Esophagus squamous epithelium (tissue), 5 donors: ENCODE data around the gene RHOD. TPM values are rescaled to one million over a fixed set of nuclear protein-coding genes. Genes with fewer than 3 reads are reported as not detected.

Experiments
- DNase-seq: peaks from one replicate; lab custom pipeline; 2025; lab: John Stamatoyannopoulos, UW
- H3K27ac ChIP-seq, 4 donors: fragments of 200-600 bp; sonication (generic); one replicate each; pipeline ENCODE4 v1.5.1; 2016 to 2019; ENCODE audit warnings: mild to moderate bottlenecking in 1 of 4
- H3K27me3 ChIP-seq, 4 donors: fragments of 200-600 bp; sonication (generic); 1 replicate in 3 of 4; 2 replicates in 1 of 4; pipeline versions ENCODE4 v1.5.1 to v1.6.0; 2017 to 2021; ENCODE audit warnings: antibody characterized with exemption in 1 of 4
- H3K36me3 ChIP-seq, 3 donors: fragments of 200-600 bp; sonication (generic); one replicate each; pipeline ENCODE4 v1.5.1; 2016 to 2019
- H3K4me1 ChIP-seq, 3 donors: fragments of 200-600 bp; sonication (generic); one replicate each; pipeline ENCODE4 v1.5.1; 2017 to 2019
- H3K4me3 ChIP-seq, 4 donors: fragments of 200-600 bp; sonication (generic); 1 replicate in 3 of 4; 2 replicates in 1 of 4; pipeline ENCODE4 v1.5.1; 2016 to 2019; ENCODE audit warnings: mild to moderate bottlenecking in 2 of 4, moderate library complexity in 1 of 4
- H3K9me3 ChIP-seq, 3 donors: fragments of 200-600 bp; sonication (generic); one replicate each; pipeline ENCODE4 v1.5.1; 2016 to 2019
- POLR2A ChIP-seq, 4 donors: fragments of 450-650 bp; IDR thresholded peaks; one replicate each; pipeline ENCODE4 v1.6.1; 2017; ENCODE audit warnings: antibody characterized with exemption in 4 of 4, mild to moderate bottlenecking in 4 of 4, moderate library complexity in 3 of 4
- WGBS, 2 donors: methylation state at CpG; one replicate each; pipeline ENCODE4 v1.1.5; 2018; 5-methylcytosine and 5-hydroxymethylcytosine counted together
- intact Hi-C: fragments of 100-400 bp; cut with DNase I; formaldehyde crosslinking; loops from one replicate; pipeline ENCODE4 v1.15.0; 2022
- total RNA-seq, 4 donors: library from RNA; depleted of rRNA; stranded (reverse); fragments of >200 nt; gene quantifications; one replicate each; pipeline ENCODE4 v1.1.0, GENCODE V29; 2016
- TF ChIP-seq, protein P1 (sequence below), 6 experiments: fragments of 450-650 bp in 4 of 6; fragments of 200-600 bp in 2 of 6; sonication (generic) in 2 of 6; IDR thresholded peaks; one replicate each; pipeline ENCODE4 v1.5.1; 2016 to 2019; ENCODE audit warnings: antibody characterized with exemption in 6 of 6, mild to moderate bottlenecking in 4 of 6, moderate library complexity in 4 of 6
- donor health status: DM: yes; HTN: yes; CAD: no.

Gene RHOD, protein sequence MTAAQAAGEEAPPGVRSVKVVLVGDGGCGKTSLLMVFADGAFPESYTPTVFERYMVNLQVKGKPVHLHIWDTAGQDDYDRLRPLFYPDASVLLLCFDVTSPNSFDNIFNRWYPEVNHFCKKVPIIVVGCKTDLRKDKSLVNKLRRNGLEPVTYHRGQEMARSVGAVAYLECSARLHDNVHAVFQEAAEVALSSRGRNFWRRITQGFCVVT
- total RNA-seq = 100 to 1,000 TPM; 122 to 219 (median 169) TPM

DNA sequence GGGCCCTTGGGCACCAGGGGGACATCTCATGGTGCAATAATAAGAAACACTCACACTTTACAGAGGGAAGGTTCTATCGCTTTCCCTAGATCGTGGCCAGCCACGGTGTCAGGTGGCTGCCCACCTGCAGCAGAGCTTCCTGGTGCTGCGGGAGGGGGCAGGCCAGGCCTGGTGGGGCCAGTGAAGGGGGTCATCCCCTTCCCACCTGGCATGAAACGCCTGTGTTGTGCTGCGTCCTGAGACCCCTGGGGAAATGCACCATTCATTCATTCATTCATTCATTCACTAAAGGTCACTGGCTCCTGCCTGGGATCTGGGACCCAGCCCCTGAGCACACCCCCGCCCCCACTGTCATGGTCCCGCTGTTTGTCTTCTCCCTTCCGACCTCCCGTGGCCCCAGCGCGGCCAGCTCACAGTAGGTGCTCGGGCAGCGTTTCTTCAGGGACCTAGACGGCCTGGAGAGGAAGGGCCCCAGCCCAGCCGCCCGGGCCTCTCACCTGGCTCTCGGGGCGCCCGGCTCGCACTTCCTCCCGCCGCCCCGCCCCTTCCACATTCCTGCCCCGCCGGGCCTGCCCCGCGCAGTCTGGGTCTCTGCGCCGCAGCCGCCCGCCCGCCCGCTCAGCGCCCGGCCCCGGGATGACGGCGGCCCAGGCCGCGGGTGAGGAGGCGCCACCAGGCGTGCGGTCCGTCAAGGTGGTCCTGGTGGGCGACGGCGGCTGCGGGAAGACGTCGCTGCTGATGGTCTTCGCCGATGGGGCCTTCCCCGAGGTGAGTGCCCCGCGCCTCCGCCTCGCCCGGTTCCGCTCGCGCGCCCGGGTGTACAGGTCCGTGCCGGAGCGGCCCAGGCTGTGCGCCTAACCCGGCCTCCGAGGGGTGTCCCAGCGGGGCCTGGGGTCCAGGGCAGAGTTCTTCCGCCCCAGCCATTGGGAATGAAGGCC is at the start of gene RHOD:
Gene RHOD, plus strand, starts transcription at position 581 of the 938 bp plus-strand sequence. Its CDS starts 56 bp downstream, at position 637.
- no peak for DNase-seq
- intact Hi-C loops = loop anchor here (10.0 kb wide), 1 partner anchor 258 kb away; no protein-coding TSS in a partner anchor
- Histone ChIP-seq H3K4me3 (peak within 1 kb of the TSS; percentile 55 to 77 (median 66)), H3K36me3 (peaks cover 0 to 23% (median 0%) of the 10 kb centered on the region in 3 donors), H3K4me1 (peaks cover 23 to 80% (median 25%) of the 10 kb centered on the region in 3 donors), H3K27me3 (peaks cover 0 to 9% (median 0%) of the 10 kb centered on the region in 4 donors), H3K9me3 (no peaks in the 10 kb centered on the region), H3K27ac (peak within 1 kb of the TSS; percentile 84 to 93 (median 92))
- TF ChIP-seq, protein P1, sequence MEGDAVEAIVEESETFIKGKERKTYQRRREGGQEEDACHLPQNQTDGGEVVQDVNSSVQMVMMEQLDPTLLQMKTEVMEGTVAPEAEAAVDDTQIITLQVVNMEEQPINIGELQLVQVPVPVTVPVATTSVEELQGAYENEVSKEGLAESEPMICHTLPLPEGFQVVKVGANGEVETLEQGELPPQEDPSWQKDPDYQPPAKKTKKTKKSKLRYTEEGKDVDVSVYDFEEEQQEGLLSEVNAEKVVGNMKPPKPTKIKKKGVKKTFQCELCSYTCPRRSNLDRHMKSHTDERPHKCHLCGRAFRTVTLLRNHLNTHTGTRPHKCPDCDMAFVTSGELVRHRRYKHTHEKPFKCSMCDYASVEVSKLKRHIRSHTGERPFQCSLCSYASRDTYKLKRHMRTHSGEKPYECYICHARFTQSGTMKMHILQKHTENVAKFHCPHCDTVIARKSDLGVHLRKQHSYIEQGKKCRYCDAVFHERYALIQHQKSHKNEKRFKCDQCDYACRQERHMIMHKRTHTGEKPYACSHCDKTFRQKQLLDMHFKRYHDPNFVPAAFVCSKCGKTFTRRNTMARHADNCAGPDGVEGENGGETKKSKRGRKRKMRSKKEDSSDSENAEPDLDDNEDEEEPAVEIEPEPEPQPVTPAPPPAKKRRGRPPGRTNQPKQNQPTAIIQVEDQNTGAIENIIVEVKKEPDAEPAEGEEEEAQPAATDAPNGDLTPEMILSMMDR (IDR thresholded peaks at IDR 0.05) = peak in 1 of 6 experiments; percentile 3
- TF ChIP-seq POLR2A (IDR thresholded peaks at IDR 0.05) = peak in 1 of 4 donors; percentile 63
- WGBS, 2 donors = no CpG with 5 or more reads among the region's 72 CpGs

DNA sequence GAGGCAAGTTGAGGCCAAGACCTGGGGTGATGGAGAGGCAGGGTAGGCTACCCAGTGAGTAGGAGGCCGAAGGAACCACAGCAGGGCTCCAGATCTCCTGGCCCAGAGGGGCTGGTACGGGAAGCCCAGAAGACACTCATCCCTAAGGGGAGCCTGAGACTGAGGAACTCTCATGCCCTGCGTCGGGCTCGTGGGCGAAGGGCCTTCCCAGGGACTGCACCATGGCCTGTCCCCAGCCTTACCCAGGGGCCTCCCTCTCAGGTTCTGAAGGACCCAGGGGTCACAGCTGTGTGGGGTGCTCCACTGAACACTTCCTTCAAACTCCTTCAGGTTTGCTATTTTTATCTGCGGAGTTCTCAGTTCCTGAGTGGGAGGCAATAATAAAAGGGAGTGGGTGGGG is 49.5 kb upstream of the RHOD start:
- H3K9me3 ChIP-seq = no peaks in the 10 kb centered on the region
- H3K4me3 ChIP-seq = no peak overlapping the region
- intact Hi-C loops = no loop called here
- no peak overlapping the region for H3K27ac ChIP-seq
- no peaks in the 10 kb centered on the region for H3K4me1 ChIP-seq
- WGBS, 2 donors = 92 to 100% methylated on average over 3 to 7 of the region's 7 CpGs
- no peak for DNase-seq
- H3K36me3 ChIP-seq = no peaks in the 10 kb centered on the region
- TF ChIP-seq POLR2A (IDR thresholded peaks at IDR 0.05) = no peak
- TF ChIP-seq, protein P1 (IDR thresholded peaks at IDR 0.05) = no peak
- no peaks in the 10 kb centered on the region for H3K27me3 ChIP-seq

DNA sequence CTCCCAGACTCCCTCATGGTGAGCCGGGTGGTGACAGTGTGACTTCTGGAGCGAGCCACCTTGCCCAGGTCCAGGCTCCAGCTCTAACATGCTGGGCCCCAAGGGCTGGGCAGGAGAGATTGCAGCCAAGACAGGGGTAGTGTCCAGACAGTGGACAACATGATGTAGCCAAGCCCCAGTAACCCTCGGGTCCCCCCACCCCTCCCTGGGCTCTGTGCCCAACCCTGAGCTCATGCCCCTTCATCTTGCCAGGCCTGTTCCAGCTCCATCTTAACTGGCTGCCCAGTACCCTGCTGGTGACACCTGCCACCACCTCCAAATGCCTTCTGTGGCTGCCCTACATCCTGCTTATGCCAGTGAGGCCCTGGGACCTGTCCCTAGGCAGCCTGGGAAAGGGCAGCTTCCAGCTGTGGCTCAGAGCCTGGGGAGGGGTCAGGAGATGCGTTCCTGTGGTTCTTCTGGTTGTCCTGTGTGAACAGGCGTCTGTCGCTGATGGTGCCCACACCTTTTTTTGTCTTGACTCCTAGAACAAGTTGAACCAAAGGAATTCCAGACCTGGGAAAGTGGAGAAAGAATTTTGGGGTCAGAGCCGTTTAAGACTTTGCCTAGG is 46.2 kb upstream of the RHOD start:
- intact Hi-C loops = no loop called here
- TF ChIP-seq POLR2A (IDR thresholded peaks at IDR 0.05) = no peak
- TF ChIP-seq, protein P1 (IDR thresholded peaks at IDR 0.05) = no peak

DNA sequence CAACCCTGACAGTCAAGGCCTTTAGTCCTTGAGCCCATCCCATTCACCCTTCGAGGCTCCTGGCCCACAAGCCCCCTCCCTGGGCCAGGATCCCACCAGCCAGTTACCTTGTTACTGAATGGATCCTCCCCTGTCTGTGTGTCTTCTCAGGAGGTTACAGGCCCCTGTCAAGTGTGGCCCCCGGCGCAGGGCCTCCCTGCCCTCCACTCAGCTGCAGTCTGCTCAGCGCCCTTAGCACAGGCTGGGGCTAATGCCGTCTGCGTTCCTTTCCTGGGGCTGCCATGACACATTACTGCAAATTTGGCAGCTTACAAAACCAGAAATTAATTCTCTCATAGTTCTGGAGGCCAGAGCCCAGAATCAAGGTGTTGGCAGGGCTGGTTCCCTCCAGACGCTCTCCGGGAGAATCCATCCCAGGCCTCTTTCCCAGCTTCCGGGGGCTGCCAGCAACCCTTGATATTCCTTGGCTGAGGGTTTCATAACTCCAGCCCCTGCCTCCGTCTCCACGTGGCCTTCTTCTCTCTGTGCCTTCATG is 43.1 kb upstream of the RHOD start:
- Histone ChIP-seq H3K36me3 (no peaks in the 10 kb centered on the region), H3K9me3 (no peaks in the 10 kb centered on the region), H3K4me3 (no peak overlapping the region), H3K27ac (no peak overlapping the region), H3K27me3 (no peaks in the 10 kb centered on the region), H3K4me1 (no peaks in the 10 kb centered on the region)
- intact Hi-C loops = no loop called here
- 84 to 90% methylated on average over 10 to 11 of the region's 11 CpGs for WGBS, 2 donors
- TF ChIP-seq POLR2A (IDR thresholded peaks at IDR 0.05) = no peak
- TF ChIP-seq, protein P1 (IDR thresholded peaks at IDR 0.05) = no peak
- no peak for DNase-seq

More for the DNA sequence above, 46.2 kb upstream of the RHOD start:
- Histone ChIP-seq H3K27ac (no peak overlapping the region), H3K27me3 (no peaks in the 10 kb centered on the region), H3K4me1 (no peaks in the 10 kb centered on the region), H3K4me3 (no peak overlapping the region), H3K9me3 (no peaks in the 10 kb centered on the region), H3K36me3 (no peaks in the 10 kb centered on the region)
- WGBS, 2 donors = 70 to 82% methylated on average over 4 to 5 of the region's 7 CpGs
- no peak for DNase-seq
